Esophagus muscularis mucosa (tissue), 3 donors: ENCODE measurements around the gene C14orf180.

Experiments used
- CTCF ChIP-seq, 3 experiments: fragments of 200-600 bp in 2 of 3; fragments of 450-650 bp in 1 of 3; sonication (generic) in 2 of 3; IDR thresholded peaks; one replicate each; pipeline ENCODE4 v1.5.1; 2017 to 2019; ENCODE audit warnings: antibody characterized with exemption in 3 of 3, mild to moderate bottlenecking in 2 of 3, moderate library complexity in 1 of 3
- POLR2A ChIP-seq: fragments of 450-650 bp; IDR thresholded peaks from one replicate; pipeline ENCODE4 v1.6.1; 2017; ENCODE audit warnings: antibody characterized with exemption, moderate library complexity, mild to moderate bottlenecking, low read depth

GRCh38 chr14:104554088-104554607 lies 25.4 kb upstream of the C14orf180 start:
- no peak for TF ChIP-seq CTCF (IDR thresholded peaks at IDR 0.05)
- no peak for TF ChIP-seq POLR2A
